Measurements from ENCODE around the gene SCIMP. TPM values are rescaled to one million over a fixed set of nuclear protein-coding genes. Genes with fewer than 3 reads are reported as not detected.

SCIMP gene
- total and polyA plus RNA-seq, 2 of the 4 experiments (the other 2 are of a cell fraction): not detected

DNA sequence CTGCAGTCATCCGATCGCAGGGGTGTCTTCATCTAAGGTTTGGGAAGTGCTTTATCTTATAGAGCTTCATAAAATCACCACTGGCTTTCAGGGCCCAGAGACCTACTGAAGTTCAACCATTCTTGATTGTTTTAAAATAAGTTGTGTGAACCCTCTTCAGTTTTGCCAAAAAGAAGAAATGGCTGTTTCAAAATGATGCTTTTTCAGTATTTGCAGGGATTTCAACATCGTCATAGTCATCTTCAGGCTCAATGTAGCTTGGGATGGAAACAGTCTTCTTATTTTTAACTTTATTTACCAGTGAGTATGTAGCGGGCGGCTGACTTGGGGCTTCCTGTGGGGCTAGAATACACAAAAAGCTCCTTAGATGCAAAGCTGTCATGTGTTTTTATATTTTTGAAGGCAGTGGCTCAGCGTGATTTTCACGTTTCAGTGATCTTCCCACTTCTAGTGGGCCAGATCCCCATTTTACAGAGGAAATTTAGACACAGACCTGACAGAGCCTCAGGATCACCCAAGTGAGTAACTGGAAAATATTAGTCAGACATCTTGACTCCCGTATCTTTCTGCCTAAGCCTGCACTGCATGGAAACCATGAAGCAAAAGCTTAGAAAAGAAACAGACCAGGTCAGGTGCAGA is 23.9 kb downstream of the SCIMP start:
- CTCF ChIA-PET: no interaction called here

More for the DNA sequence above, 23.9 kb downstream of the SCIMP start:
- Histone ChIP-seq H2AK9ac (replicated peaks; ENCODE audit: low read depth, low read length, poor library complexity) (no peak overlapping the region), H4K8ac (ENCODE audit: low read depth in 2 of 2, low read length in 2 of 2) (no peak overlapping the region), H4K20me1 (ENCODE audit: insufficient read depth, low read length) (no peaks in the 10 kb centered on the region), H2BK15ac (ENCODE audit: low read depth, low read length) (no peak overlapping the region), H3K4me3 (ENCODE audit: insufficient read depth, low read depth, low read length) (no peak overlapping the region), H2BK20ac (ENCODE audit: low read depth, low read length) (no peak overlapping the region), H2BK5ac (ENCODE audit: low read depth, low read length, poor library complexity, severe bottlenecking) (no peak overlapping the region), H2AK5ac (ENCODE audit: low read depth, low read length) (no peak overlapping the region), H3K36me3 (ENCODE audit: control insufficient read depth, insufficient read depth, low read length) (0 out of 2 replicates have a peak, but pooled peaks cover 1% of the 10 kb centered on the region), H3K9me3 (ENCODE audit: control insufficient read depth, insufficient read depth, low read length) (no peaks in the 10 kb centered on the region), H4K5ac (ENCODE audit: low read depth, low read length) (no peak overlapping the region), H3K14ac (replicated peaks; ENCODE audit: low read depth, low read length) (no peak overlapping the region), H3K4ac (ENCODE audit: low read depth, low read length) (no peak overlapping the region), H3K4me1 (ENCODE audit: control insufficient read depth, insufficient read depth, low read length) (no peaks in the 10 kb centered on the region), H3K23ac (ENCODE audit: low read depth, low read length) (no peak overlapping the region), H3K9me1 (ENCODE audit: insufficient read depth, low read length) (no peaks in the 10 kb centered on the region), H3K27me3 (ENCODE audit: control insufficient read depth, insufficient read depth, low read length) (no peaks in the 10 kb centered on the region), H3K4me2 (ENCODE audit: low read depth, low read length) (no peak overlapping the region), H2BK120ac (ENCODE audit: low read depth, low read length) (no peak overlapping the region), H3K18ac (ENCODE audit: low read depth, low read length) (no peak overlapping the region), H3K27ac (ENCODE audit: insufficient read depth, low read length) (no peak overlapping the region), H3K56ac (ENCODE audit: extremely low read depth, insufficient read depth, low read length) (no peak overlapping the region), H2AFZ (replicated peaks; ENCODE audit: low read length, poor library complexity) (no peak overlapping the region), H4K91ac (ENCODE audit: insufficient read depth, low read depth, low read length) (no peak overlapping the region), H3K9ac (ENCODE audit: low read depth, low read length) (no peak overlapping the region), H3K79me1 (ENCODE audit: low read depth in 1 of 2, low read length in 2 of 2) (no peaks in the 10 kb centered on the region)
- WGBS, 2 experiments (ENCODE audit: extremely low coverage in 2 of 2, insufficient read length in 1 of 2): 67% methylated on average over 2 of the region's 8 CpGs; no CpG with 5 or more reads in 1 of the 2 experiments
- no TSS peak for BruUV-seq (replicated peaks)
- in situ Hi-C loops (cut with MboI; ENCODE audit: low sequenced_read_pairs): no loop called here
- TF ChIP-seq RAD21 (IDR thresholded peaks at IDR 0.05; ENCODE audit: low read length) (no peak), MAZ (IDR thresholded peaks at IDR 0.05; ENCODE audit: borderline replicate concordance, low read depth, low read length) (no peak), CHD1 (IDR thresholded peaks at IDR 0.05; ENCODE audit: low read depth, low read length) (no peak), POLR2A (IDR thresholded peaks at IDR 0.05; ENCODE audit: low read depth, low read length) (no peak), BHLHE40 (IDR thresholded peaks at IDR 0.05; ENCODE audit: low read depth, low read length) (no peak), FOS (IDR thresholded peaks at IDR 0.05; ENCODE audit: low read depth, low read length) (no peak), NFE2L2 (IDR thresholded peaks at IDR 0.05; ENCODE audit: low read depth, low read length) (no peak), CEBPB (IDR thresholded peaks at IDR 0.05; ENCODE audit: low read depth, low read length) (no peak), RCOR1 (IDR thresholded peaks at IDR 0.05; ENCODE audit: insufficient replicate concordance, low read length) (no peak), SMC3 (IDR thresholded peaks at IDR 0.05; ENCODE audit: low read depth, low read length) (no peak)
- TF ChIP-seq, protein P1, sequence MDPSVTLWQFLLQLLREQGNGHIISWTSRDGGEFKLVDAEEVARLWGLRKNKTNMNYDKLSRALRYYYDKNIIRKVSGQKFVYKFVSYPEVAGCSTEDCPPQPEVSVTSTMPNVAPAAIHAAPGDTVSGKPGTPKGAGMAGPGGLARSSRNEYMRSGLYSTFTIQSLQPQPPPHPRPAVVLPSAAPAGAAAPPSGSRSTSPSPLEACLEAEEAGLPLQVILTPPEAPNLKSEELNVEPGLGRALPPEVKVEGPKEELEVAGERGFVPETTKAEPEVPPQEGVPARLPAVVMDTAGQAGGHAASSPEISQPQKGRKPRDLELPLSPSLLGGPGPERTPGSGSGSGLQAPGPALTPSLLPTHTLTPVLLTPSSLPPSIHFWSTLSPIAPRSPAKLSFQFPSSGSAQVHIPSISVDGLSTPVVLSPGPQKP (IDR thresholded peaks at IDR 0.05; ENCODE audit: borderline replicate concordance, low read depth, low read length): no peak
- TF ChIP-seq, protein P2, sequence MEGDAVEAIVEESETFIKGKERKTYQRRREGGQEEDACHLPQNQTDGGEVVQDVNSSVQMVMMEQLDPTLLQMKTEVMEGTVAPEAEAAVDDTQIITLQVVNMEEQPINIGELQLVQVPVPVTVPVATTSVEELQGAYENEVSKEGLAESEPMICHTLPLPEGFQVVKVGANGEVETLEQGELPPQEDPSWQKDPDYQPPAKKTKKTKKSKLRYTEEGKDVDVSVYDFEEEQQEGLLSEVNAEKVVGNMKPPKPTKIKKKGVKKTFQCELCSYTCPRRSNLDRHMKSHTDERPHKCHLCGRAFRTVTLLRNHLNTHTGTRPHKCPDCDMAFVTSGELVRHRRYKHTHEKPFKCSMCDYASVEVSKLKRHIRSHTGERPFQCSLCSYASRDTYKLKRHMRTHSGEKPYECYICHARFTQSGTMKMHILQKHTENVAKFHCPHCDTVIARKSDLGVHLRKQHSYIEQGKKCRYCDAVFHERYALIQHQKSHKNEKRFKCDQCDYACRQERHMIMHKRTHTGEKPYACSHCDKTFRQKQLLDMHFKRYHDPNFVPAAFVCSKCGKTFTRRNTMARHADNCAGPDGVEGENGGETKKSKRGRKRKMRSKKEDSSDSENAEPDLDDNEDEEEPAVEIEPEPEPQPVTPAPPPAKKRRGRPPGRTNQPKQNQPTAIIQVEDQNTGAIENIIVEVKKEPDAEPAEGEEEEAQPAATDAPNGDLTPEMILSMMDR (conservative IDR thresholded peaks at IDR 0.05; ENCODE audit: low read depth, low read length): no peak
- TF ChIP-seq, protein P3, sequence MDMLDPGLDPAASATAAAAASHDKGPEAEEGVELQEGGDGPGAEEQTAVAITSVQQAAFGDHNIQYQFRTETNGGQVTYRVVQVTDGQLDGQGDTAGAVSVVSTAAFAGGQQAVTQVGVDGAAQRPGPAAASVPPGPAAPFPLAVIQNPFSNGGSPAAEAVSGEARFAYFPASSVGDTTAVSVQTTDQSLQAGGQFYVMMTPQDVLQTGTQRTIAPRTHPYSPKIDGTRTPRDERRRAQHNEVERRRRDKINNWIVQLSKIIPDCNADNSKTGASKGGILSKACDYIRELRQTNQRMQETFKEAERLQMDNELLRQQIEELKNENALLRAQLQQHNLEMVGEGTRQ (IDR thresholded peaks at IDR 0.05; ENCODE audit: low read depth, low read length): no peak
- intact Hi-C loops (cut with micrococcal nuclease): no loop called here
- POLR2A ChIA-PET (ENCODE audit: unreplicated experiment): no interaction called here
- no peak for DNase-seq
- dilution Hi-C loops (cut with HindIII; ENCODE audit: low sequenced_read_pairs, unreplicated experiment): no loop called here
- no peak for ATAC-seq (ENCODE audit: low read depth)

Measured in IMR-90 (cell line).